ENCODE data around the gene POLG2.
"Not testable (repeated sequence)": the region's sequence is repeated elsewhere in the genome, so short reads cannot be mapped to it uniquely, and the experiment has no call there.

The POLG2 gene

GRCh38 chr17:64505340-64506200 lies 8.7 kb upstream of the POLG2 start:
- peak; percentile 68 to 71 for DNase-seq (ENCODE audit: low read depth in 2 of 2)

- no peak for DNase-seq (ENCODE audit: low read depth in 2 of 2)
These were observed 8.0 kb upstream of the POLG2 start for GRCh38 chr17:64504769-64505339.

- DNase-seq (ENCODE audit: low read depth in 2 of 2) = no peak
These were observed 7.2 kb upstream of the POLG2 start for GRCh38 chr17:64503821-64504768.

GRCh38 chr17:64503341-64503740 lies 6.5 kb upstream of the POLG2 start:
- no peak for DNase-seq (ENCODE audit: low read depth in 2 of 2)

GRCh38 chr17:64502809-64503208 lies 6.0 kb upstream of the POLG2 start:
- no peak for DNase-seq (ENCODE audit: low read depth in 2 of 2)

GRCh38 chr17:64502021-64502420 lies 5.2 kb upstream of the POLG2 start:
- DNase-seq (ENCODE audit: low read depth in 2 of 2) = no peak

- DNase-seq (ENCODE audit: low read depth in 2 of 2) = no peak
These were observed 4.3 kb upstream of the POLG2 start for GRCh38 chr17:64500862-64501765.

GRCh38 chr17:64500487-64500859 lies 3.6 kb upstream of the POLG2 start:
- no peak for DNase-seq (ENCODE audit: low read depth in 2 of 2)

- no peak for DNase-seq (ENCODE audit: low read depth in 2 of 2)
These were observed 3.1 kb upstream of the POLG2 start for GRCh38 chr17:64499805-64500486.

GRCh38 chr17:64498308-64499203 lies 1.7 kb upstream of the POLG2 start:
- no peak for DNase-seq (ENCODE audit: low read depth in 2 of 2)

GRCh38 chr17:64497565-64498035 lies 746 bp upstream of the POLG2 start:
- DNase-seq (ENCODE audit: low read depth in 2 of 2) = no peak

- DNase-seq (ENCODE audit: low read depth in 2 of 2) = no peak
These were observed 487 bp downstream of the POLG2 start for GRCh38 chr17:64496348-64496785.

GRCh38 chr17:64495300-64495699 lies 1.6 kb downstream of the POLG2 start:
- not testable (repeated sequence) for DNase-seq (ENCODE audit: low read depth in 2 of 2)

- DNase-seq (ENCODE audit: low read depth in 2 of 2) = no peak
These were observed 2.7 kb downstream of the POLG2 start for GRCh38 chr17:64494121-64494520.

GRCh38 chr17:64492481-64493109 lies 4.3 kb downstream of the POLG2 start:
- no peak for DNase-seq (ENCODE audit: low read depth in 2 of 2)

GRCh38 chr17:64491994-64492393 lies 4.9 kb downstream of the POLG2 start:
- DNase-seq (ENCODE audit: low read depth in 2 of 2) = no peak

GRCh38 chr17:64491034-64491860 lies 5.6 kb downstream of the POLG2 start:
- DNase-seq (ENCODE audit: low read depth in 2 of 2) = peak in 1 of 2 donors; percentile 19

- no peak for DNase-seq (ENCODE audit: low read depth in 2 of 2)
These were observed 8.6 kb downstream of the POLG2 start for GRCh38 chr17:64488301-64488700.
